Measurements from ENCODE around the gene NEDD4L.

DNA sequence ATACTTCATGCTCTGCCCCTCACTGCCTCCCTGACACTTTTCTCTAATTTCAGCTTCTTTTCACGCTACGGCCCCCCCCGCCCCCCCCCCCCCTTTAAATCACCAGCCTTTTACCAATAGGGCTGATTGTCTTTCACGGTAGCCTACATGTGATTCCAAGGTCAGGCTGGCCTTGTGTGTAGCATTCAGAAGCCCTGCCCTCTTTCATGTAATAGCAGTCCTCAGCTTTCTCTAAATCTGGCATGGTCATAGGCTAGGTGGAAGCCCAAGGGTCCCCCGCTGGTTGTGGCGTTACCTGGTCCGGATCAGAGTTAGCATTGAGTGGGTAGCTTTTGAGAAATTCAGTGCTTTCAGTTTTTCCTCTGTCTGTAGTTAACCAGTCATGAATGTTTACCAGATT is 303.1 kb downstream of the NEDD4L start:
- TF ChIP-seq, protein P1, sequence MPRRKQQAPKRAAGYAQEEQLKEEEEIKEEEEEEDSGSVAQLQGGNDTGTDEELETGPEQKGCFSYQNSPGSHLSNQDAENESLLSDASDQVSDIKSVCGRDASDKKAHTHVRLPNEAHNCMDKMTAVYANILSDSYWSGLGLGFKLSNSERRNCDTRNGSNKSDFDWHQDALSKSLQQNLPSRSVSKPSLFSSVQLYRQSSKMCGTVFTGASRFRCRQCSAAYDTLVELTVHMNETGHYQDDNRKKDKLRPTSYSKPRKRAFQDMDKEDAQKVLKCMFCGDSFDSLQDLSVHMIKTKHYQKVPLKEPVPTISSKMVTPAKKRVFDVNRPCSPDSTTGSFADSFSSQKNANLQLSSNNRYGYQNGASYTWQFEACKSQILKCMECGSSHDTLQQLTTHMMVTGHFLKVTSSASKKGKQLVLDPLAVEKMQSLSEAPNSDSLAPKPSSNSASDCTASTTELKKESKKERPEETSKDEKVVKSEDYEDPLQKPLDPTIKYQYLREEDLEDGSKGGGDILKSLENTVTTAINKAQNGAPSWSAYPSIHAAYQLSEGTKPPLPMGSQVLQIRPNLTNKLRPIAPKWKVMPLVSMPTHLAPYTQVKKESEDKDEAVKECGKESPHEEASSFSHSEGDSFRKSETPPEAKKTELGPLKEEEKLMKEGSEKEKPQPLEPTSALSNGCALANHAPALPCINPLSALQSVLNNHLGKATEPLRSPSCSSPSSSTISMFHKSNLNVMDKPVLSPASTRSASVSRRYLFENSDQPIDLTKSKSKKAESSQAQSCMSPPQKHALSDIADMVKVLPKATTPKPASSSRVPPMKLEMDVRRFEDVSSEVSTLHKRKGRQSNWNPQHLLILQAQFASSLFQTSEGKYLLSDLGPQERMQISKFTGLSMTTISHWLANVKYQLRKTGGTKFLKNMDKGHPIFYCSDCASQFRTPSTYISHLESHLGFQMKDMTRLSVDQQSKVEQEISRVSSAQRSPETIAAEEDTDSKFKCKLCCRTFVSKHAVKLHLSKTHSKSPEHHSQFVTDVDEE (CRISPR knock-in tag; IDR thresholded peaks at IDR 0.05): no peak
- TF ChIP-seq, protein P2, sequence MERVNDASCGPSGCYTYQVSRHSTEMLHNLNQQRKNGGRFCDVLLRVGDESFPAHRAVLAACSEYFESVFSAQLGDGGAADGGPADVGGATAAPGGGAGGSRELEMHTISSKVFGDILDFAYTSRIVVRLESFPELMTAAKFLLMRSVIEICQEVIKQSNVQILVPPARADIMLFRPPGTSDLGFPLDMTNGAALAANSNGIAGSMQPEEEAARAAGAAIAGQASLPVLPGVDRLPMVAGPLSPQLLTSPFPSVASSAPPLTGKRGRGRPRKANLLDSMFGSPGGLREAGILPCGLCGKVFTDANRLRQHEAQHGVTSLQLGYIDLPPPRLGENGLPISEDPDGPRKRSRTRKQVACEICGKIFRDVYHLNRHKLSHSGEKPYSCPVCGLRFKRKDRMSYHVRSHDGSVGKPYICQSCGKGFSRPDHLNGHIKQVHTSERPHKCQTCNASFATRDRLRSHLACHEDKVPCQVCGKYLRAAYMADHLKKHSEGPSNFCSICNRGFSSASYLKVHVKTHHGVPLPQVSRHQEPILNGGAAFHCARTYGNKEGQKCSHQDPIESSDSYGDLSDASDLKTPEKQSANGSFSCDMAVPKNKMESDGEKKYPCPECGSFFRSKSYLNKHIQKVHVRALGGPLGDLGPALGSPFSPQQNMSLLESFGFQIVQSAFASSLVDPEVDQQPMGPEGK (CRISPR knock-in tag; IDR thresholded peaks at IDR 0.05; ENCODE audit: borderline replicate concordance): no peak
- TF ChIP-seq BACH2 (CRISPR knock-in tag; IDR thresholded peaks at IDR 0.05; ENCODE audit: borderline replicate concordance) (no peak), ZNF565 (CRISPR knock-in tag; conservative IDR thresholded peaks at IDR 0.05; ENCODE audit: low read depth) (no peak), ARNTL (CRISPR knock-in tag; IDR thresholded peaks at IDR 0.05; ENCODE audit: borderline replicate concordance, low read depth) (no peak), ISL1 (CRISPR knock-in tag; IDR thresholded peaks at IDR 0.05) (no peak), ZNF70 (CRISPR knock-in tag; IDR thresholded peaks at IDR 0.05) (no peak)
